Astrocyte (in vitro differentiated cells and primary cell): ENCODE results near the gene MIDN. TPM values are rescaled to one million over a fixed set of nuclear protein-coding genes. Genes with fewer than 3 reads are reported as not detected.
"Not testable (repeated sequence)": the region's sequence is repeated elsewhere in the genome, so short reads cannot be mapped to it uniquely, and the experiment has no call there.

Experiments used
- DNase-seq: peaks from one replicate; pipeline ENCODE4 v3.0.0-alpha.2; 2010; ENCODE audit warnings: low read depth
- FAIRE-seq: peaks from 2 replicates; lab custom pipeline; 2011; peaks lifted over from hg19 to GRCh38; lab: Jason Lieb, UNC
- H2AFZ ChIP-seq: 2 replicates; pipeline ENCODE4 v1.6.0; 2012; ENCODE audit warnings: low read depth, low read length, inconsistent platforms
- H3K27ac ChIP-seq: 2 replicates; pipeline ENCODE4 v1.5.1; 2011; ENCODE audit warnings: low read depth, low read length, inconsistent platforms
- H3K27me3 ChIP-seq: 2 replicates; pipeline ENCODE4 v1.6.0; 2011; ENCODE audit warnings: low read length, inconsistent platforms; ENCODE audit not compliant: insufficient read depth
- H3K36me3 ChIP-seq: 2 replicates; pipeline ENCODE4 v1.5.1; 2011; ENCODE audit warnings: low read length, inconsistent platforms; ENCODE audit not compliant: insufficient read depth
- H3K4me1 ChIP-seq: 2 replicates; pipeline ENCODE4 v1.5.1; 2011; ENCODE audit warnings: low read length, inconsistent platforms; ENCODE audit not compliant: insufficient read depth
- H3K4me2 ChIP-seq: 2 replicates; pipeline ENCODE4 v1.6.0; 2012; ENCODE audit warnings: low read length, inconsistent platforms
- H3K4me3 ChIP-seq: 2 replicates; pipeline ENCODE4 v1.5.1; 2011; ENCODE audit warnings: low read depth, mild to moderate bottlenecking, low read length, inconsistent platforms; ENCODE audit not compliant: insufficient read depth
- H3K79me2 ChIP-seq: 2 replicates; pipeline ENCODE4 v1.6.0; 2012; ENCODE audit warnings: mild to moderate bottlenecking, low read length, inconsistent platforms; ENCODE audit not compliant: insufficient read depth
- H3K9ac ChIP-seq: 2 replicates; pipeline ENCODE4 v1.6.0; 2012; ENCODE audit warnings: mild to moderate bottlenecking, low read length, inconsistent platforms
- H3K9me3 ChIP-seq: 2 replicates; pipeline ENCODE4 v1.5.1; 2012; ENCODE audit warnings: low read depth, mild to moderate bottlenecking, low read length, inconsistent platforms; ENCODE audit not compliant: insufficient read depth
- H4K20me1 ChIP-seq: 2 replicates; pipeline ENCODE4 v1.6.0; 2012; ENCODE audit warnings: low read length, inconsistent platforms; ENCODE audit not compliant: insufficient read depth
- H3K27ac Mint-ChIP-seq: one replicate; pipeline ENCODE4 v1.8.0; 2021; ENCODE audit warnings: mild to moderate bottlenecking, mixed read lengths; ENCODE audit not compliant: unreplicated experiment
- H3K27me3 Mint-ChIP-seq: one replicate; pipeline ENCODE4 v1.8.0; 2021; ENCODE audit warnings: low read depth, mixed read lengths; ENCODE audit not compliant: unreplicated experiment
- H3K36me3 Mint-ChIP-seq: one replicate; pipeline ENCODE4 v1.8.0; 2021; ENCODE audit warnings: low read depth, mixed read lengths; ENCODE audit not compliant: unreplicated experiment
- H3K4me1 Mint-ChIP-seq: one replicate; pipeline ENCODE4 v1.8.0; 2021; ENCODE audit warnings: low read depth, mixed read lengths; ENCODE audit not compliant: unreplicated experiment
- H3K4me3 Mint-ChIP-seq: one replicate; pipeline ENCODE4 v1.8.0; 2021; ENCODE audit warnings: mild to moderate bottlenecking, moderate library complexity, mixed read lengths; ENCODE audit not compliant: unreplicated experiment
- H3K9me3 Mint-ChIP-seq: one replicate; pipeline ENCODE4 v1.8.0; 2021; ENCODE audit warnings: mild to moderate bottlenecking, mixed read lengths; ENCODE audit not compliant: unreplicated experiment
- CTCF ChIP-seq: IDR thresholded peaks from 2 replicates; pipeline ENCODE4 v1.5.1; 2011; ENCODE audit warnings: low read depth, mild to moderate bottlenecking, inconsistent platforms, low read length, moderate library complexity; ENCODE audit not compliant: insufficient read depth
- EZH2 ChIP-seq: IDR thresholded peaks from 2 replicates; pipeline ENCODE4 v1.6.1; 2012; ENCODE audit warnings: mild to moderate bottlenecking, low read length, inconsistent platforms; ENCODE audit not compliant: insufficient read depth
- total RNA-seq: library from RNA; stranded (reverse); gene quantifications from 2 replicates; pipeline ENCODE4 v1.2.1, GENCODE V29; 2021

Gene MIDN
- total RNA-seq, 1 donor from 2014 or later: 141 TPM

GRCh38 chr19:1304197-1304924 lies 56.0 kb downstream of the MIDN start:
- H3K27ac Mint-ChIP-seq: no peak overlapping the region
- H3K4me1 Mint-ChIP-seq: no peaks in the 10 kb centered on the region
- TF ChIP-seq EZH2 (no peak), CTCF (no peak)
- Histone ChIP-seq H2AFZ (no peak overlapping the region), H3K9ac (no peak overlapping the region), H3K4me1 (no peaks in the 10 kb centered on the region), H3K9me3 (no peaks in the 10 kb centered on the region), H4K20me1 (no peaks in the 10 kb centered on the region), H3K36me3 (no peaks in the 10 kb centered on the region), H3K4me3 (no peak overlapping the region), H3K27me3 (peaks cover 4% of the 10 kb centered on the region), H3K27ac (no peak overlapping the region), H3K4me2 (no peak overlapping the region), H3K79me2 (no peaks in the 10 kb centered on the region)
- H3K9me3 Mint-ChIP-seq: no peaks in the 10 kb centered on the region
- DNase-seq: no peak
- no peak overlapping the region for H3K4me3 Mint-ChIP-seq
- peaks cover 2% of the 10 kb centered on the region for H3K27me3 Mint-ChIP-seq
- no peak for FAIRE-seq
- no peaks in the 10 kb centered on the region for H3K36me3 Mint-ChIP-seq

GRCh38 chr19:1305354-1305753 lies 57.0 kb downstream of the MIDN start:
- H4K20me1 ChIP-seq, H3K4me1 Mint-ChIP-seq, H3K36me3 ChIP-seq, H3K4me1 ChIP-seq, H3K27me3 Mint-ChIP-seq, H2AFZ ChIP-seq, H3K9me3 Mint-ChIP-seq, H3K9ac ChIP-seq, H3K27ac Mint-ChIP-seq, H3K4me3 Mint-ChIP-seq, H3K9me3 ChIP-seq, H3K79me2 ChIP-seq, H3K4me2 ChIP-seq, DNase-seq, H3K27me3 ChIP-seq, FAIRE-seq, H3K27ac ChIP-seq, H3K4me3 ChIP-seq, H3K36me3 Mint-ChIP-seq: not testable (repeated sequence)

- no peak for DNase-seq
- Histone ChIP-seq H3K4me3 (no peak overlapping the region), H3K4me2 (no peak overlapping the region), H3K4me1 (no peaks in the 10 kb centered on the region), H3K27me3 (peaks cover 4% of the 10 kb centered on the region), H4K20me1 (no peaks in the 10 kb centered on the region), H2AFZ (no peak overlapping the region), H3K9me3 (no peaks in the 10 kb centered on the region), H3K79me2 (no peaks in the 10 kb centered on the region), H3K36me3 (no peaks in the 10 kb centered on the region), H3K27ac (no peak overlapping the region), H3K9ac (no peak overlapping the region)
- no peak for FAIRE-seq
- Mint-ChIP-seq H3K36me3 (no peaks in the 10 kb centered on the region), H3K27ac (no peak overlapping the region), H3K9me3 (no peaks in the 10 kb centered on the region), H3K27me3 (peaks cover 2% of the 10 kb centered on the region), H3K4me1 (no peaks in the 10 kb centered on the region), H3K4me3 (no peak overlapping the region)
- TF ChIP-seq CTCF (no peak), EZH2 (no peak)
These were observed 58.9 kb downstream of the MIDN start for GRCh38 chr19:1307320-1307719.
